PFSK-1 (cell line): ENCODE measurements around the gene RAPGEF2.

Source experiments
- FOXP2 ChIP-seq: optimal IDR thresholded peaks from 2 replicates; pipeline ENCODE3; 2011; ENCODE audit warnings: borderline replicate concordance, control low read depth, inconsistent platforms; ENCODE audit not compliant: insufficient read depth; ENCODE audit errors: extremely low read length, extremely low read depth
- POLR2AphosphoS5 ChIP-seq: IDR thresholded peaks from 2 replicates; pipeline ENCODE4 v1.6.1; 2012; ENCODE audit warnings: low read depth, mild to moderate bottlenecking, control low read depth, low read length, moderate library complexity
- REST ChIP-seq, 2 experiments: IDR thresholded peaks; 2 replicates each; pipeline versions ENCODE4 v1.6.1 to v1.8.0; 2011 to 2012; ENCODE audit warnings: low read depth in 2 of 2, low read length in 2 of 2, control low read depth in 1 of 2, inconsistent platforms in 1 of 2, mild to moderate bottlenecking in 1 of 2, moderate library complexity in 1 of 2; ENCODE audit not compliant: insufficient read depth in 1 of 2
- SIN3A ChIP-seq: IDR thresholded peaks from 2 replicates; pipeline ENCODE4 v1.6.1; 2012; ENCODE audit warnings: mild to moderate bottlenecking, low read length, moderate library complexity, borderline replicate concordance; ENCODE audit not compliant: insufficient read depth
- TAF1 ChIP-seq: IDR thresholded peaks from 2 replicates; pipeline ENCODE4 v1.6.1; 2012; ENCODE audit warnings: low read length, control low read depth, borderline replicate concordance; ENCODE audit not compliant: insufficient read depth

RAPGEF2 gene

GRCh38 chr4:159378056-159378616 is 275.3 kb downstream of the RAPGEF2 start:
- no peak for TF ChIP-seq SIN3A
- TF ChIP-seq TAF1: no peak

GRCh38 chr4:159379836-159380235 is 277.0 kb downstream of the RAPGEF2 start:
- no peak for TF ChIP-seq REST (IDR thresholded peaks at IDR 0.05; ENCODE audit: insufficient read depth in 1 of 2, low read depth in 2 of 2, low read length in 2 of 2)
- no peak for TF ChIP-seq POLR2AphosphoS5
- TF ChIP-seq FOXP2: no peak
- TF ChIP-seq SIN3A: no peak
- TF ChIP-seq TAF1: no peak

GRCh38 chr4:159382856-159383561 is 280.1 kb downstream of the RAPGEF2 start:
- TF ChIP-seq POLR2AphosphoS5 (no peak), SIN3A (no peak), FOXP2 (no peak), TAF1 (no peak), REST (IDR thresholded peaks at IDR 0.05; ENCODE audit: insufficient read depth in 1 of 2, low read depth in 2 of 2, low read length in 2 of 2) (no peak)

GRCh38 chr4:159383562-159383931 is 280.7 kb downstream of the RAPGEF2 start:
- TF ChIP-seq POLR2AphosphoS5: no peak
- no peak for TF ChIP-seq TAF1
- TF ChIP-seq FOXP2: no peak
- no peak for TF ChIP-seq SIN3A
- TF ChIP-seq REST (IDR thresholded peaks at IDR 0.05; ENCODE audit: insufficient read depth in 1 of 2, low read depth in 2 of 2, low read length in 2 of 2): no peak

GRCh38 chr4:159384017-159384416 is 281.1 kb downstream of the RAPGEF2 start:
- no peak for TF ChIP-seq SIN3A
- TF ChIP-seq REST (IDR thresholded peaks at IDR 0.05; ENCODE audit: insufficient read depth in 1 of 2, low read depth in 2 of 2, low read length in 2 of 2): no peak
- TF ChIP-seq FOXP2: no peak
- no peak for TF ChIP-seq TAF1
- no peak for TF ChIP-seq POLR2AphosphoS5
